Fibroblast of the conjunctiva (primary cell): ENCODE data around the gene CD109.
A peak's percentile ranks its signal among the peaks of the same experiment; 100 is the strongest.

ENCODE experiments used
- DNase-seq: peaks from one replicate; pipeline ENCODE4 v3.0.0-alpha.2; 2010; ENCODE audit warnings: low read depth

Gene CD109

GRCh38 chr6:73727114-73727513 lies 31.1 kb downstream of the CD109 start:
- DNase-seq = no peak

- no peak for DNase-seq
These were observed 32.7 kb downstream of the CD109 start for GRCh38 chr6:73728548-73729205.

- DNase-seq = no peak
These were observed 35.3 kb downstream of the CD109 start for GRCh38 chr6:73731285-73731684.

- DNase-seq = peak; percentile 76
These were observed 37.1 kb downstream of the CD109 start for GRCh38 chr6:73732845-73733675.

- DNase-seq = no peak
These were observed 37.8 kb downstream of the CD109 start for GRCh38 chr6:73733791-73734190.

GRCh38 chr6:73734832-73735453 lies 38.9 kb downstream of the CD109 start:
- no peak for DNase-seq

- DNase-seq = no peak
These were observed 42.5 kb downstream of the CD109 start for GRCh38 chr6:73738367-73739028.

GRCh38 chr6:73739096-73739495 lies 43.1 kb downstream of the CD109 start:
- DNase-seq = peak; percentile 66

- no peak for DNase-seq
These were observed 46.4 kb downstream of the CD109 start for GRCh38 chr6:73742433-73742832.

GRCh38 chr6:73743081-73743480 lies 47.1 kb downstream of the CD109 start:
- DNase-seq = no peak

- DNase-seq = no peak
These were observed 47.6 kb downstream of the CD109 start for GRCh38 chr6:73743556-73743955.

- DNase-seq = no peak
These were observed 50.8 kb downstream of the CD109 start for GRCh38 chr6:73746787-73747186.

- DNase-seq = no peak
These were observed 51.3 kb downstream of the CD109 start for GRCh38 chr6:73747289-73747688.

- no peak for DNase-seq
These were observed 56.9 kb downstream of the CD109 start for GRCh38 chr6:73752943-73753342.

GRCh38 chr6:73766040-73766439 lies 70.0 kb downstream of the CD109 start:
- DNase-seq = no peak

GRCh38 chr6:73768558-73768957 lies 72.6 kb downstream of the CD109 start:
- DNase-seq = no peak

- no peak for DNase-seq
These were observed 74.0 kb downstream of the CD109 start for GRCh38 chr6:73769976-73770375.

GRCh38 chr6:73774311-73774774 lies 78.3 kb downstream of the CD109 start:
- DNase-seq = peak; percentile 95

GRCh38 chr6:73779943-73780342 lies 83.9 kb downstream of the CD109 start:
- no peak for DNase-seq

- no peak for DNase-seq
These were observed 86.9 kb downstream of the CD109 start for GRCh38 chr6:73782911-73783310.

- no peak for DNase-seq
These were observed 88.9 kb downstream of the CD109 start for GRCh38 chr6:73784726-73785505.

GRCh38 chr6:73790574-73790973 lies 94.6 kb downstream of the CD109 start:
- no peak for DNase-seq
